ENCODE results near the gene ANGPTL7.

Gene ANGPTL7

GRCh38 chr1:11207898-11208611, 18.9 kb downstream of the ANGPTL7 start:
- DNase-seq = no peak

- DNase-seq = no peak
Measured at GRCh38 chr1:11211461-11211860, 22.3 kb downstream of the ANGPTL7 start.

- no peak for DNase-seq
Measured at GRCh38 chr1:11211925-11212587, 22.9 kb downstream of the ANGPTL7 start.

GRCh38 chr1:11214698-11215380, 25.7 kb downstream of the ANGPTL7 start:
- DNase-seq = no peak

DNA sequence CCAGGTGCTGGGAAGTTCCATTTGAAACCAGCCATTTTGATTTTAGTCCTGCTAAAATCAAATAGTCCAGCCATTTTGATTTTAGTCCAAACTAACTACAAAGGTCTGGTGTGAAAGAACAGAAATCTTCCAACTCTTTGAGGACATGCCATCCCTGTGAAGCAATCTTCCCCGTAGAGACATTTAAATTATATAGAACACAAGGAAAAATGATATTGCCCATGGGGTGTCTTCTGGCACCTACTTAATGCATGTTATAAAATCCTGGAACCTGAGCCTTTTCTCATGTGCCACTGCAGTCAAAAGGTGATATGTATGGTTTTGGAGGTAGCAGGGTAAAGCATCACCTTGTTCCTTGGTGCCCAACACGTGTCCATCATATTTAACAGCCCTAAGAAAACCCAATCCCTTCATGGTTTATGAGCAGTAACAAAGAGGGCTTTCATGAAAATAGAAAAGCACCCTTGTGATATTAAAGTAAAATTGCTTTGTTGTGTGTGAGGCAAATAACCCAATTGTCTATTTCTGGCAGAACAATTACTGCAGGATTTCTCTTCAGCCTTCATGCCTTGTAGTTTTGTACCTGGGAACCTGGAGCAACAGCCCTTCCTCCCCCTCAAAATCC, 26.3 kb downstream of the ANGPTL7 start:
- no peak for DNase-seq

- no peak for DNase-seq
Measured at GRCh38 chr1:11216074-11216473, 26.9 kb downstream of the ANGPTL7 start.

GRCh38 chr1:11227106-11228077, 38.2 kb downstream of the ANGPTL7 start:
- no peak for DNase-seq

DNA sequence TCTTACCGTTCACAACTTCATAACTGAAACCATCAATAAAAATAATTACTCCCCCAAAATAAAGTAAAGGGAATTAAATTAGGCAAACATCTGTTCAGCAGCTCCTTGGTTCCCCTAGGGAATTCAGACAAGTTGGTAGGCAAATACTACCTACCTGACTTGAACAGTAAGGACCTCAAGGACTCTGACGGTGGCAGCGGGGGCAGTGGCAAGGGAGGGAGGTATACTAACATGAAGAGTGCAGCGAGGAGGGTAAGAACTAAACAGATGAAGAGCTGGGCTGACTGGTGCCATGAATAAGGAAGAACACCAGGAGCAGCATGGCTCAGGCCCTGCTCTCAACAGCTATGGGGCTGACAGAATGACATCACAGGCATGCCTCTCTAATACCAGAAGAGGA, 40.0 kb downstream of the ANGPTL7 start:
- DNase-seq = no peak

DNA sequence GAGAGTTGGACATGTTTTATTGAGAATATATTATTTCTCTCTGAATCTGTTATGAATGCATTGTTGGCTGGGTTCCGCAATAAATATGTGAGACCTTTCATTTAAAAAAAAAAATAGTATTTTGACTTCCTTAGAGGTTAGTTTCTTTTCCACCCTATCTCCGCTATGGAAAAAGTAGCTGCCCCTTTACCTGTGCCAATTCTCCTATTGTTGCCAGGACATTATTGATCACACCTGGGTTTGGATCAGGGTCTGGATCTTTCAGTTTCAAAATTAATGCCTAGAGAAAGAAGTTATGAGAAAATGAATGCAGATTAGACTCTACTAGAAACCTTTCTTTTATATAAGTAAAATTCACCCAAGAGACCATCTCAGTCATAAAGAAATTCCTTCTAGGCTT, 44.1 kb downstream of the ANGPTL7 start:
- no peak for DNase-seq

DNA sequence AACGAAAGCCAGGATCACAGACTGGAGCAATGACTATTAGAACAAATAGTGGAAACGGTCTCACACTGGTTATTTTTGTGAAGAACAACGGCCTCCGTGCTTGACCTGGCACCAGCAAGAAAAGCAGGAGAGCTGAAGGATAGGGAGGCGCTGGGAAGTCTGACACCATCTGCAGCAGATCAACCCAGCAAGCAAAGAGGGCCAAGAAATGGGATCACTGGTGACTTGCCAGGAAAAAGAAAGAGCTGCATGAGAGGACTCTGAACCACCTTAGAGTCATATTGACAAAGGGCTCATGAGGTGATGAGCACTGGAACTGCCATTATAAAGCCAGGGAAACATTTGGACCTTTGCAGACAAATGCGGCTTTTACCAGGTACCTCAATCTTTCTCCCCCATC, 48.2 kb downstream of the ANGPTL7 start:
- DNase-seq = no peak

GRCh38 chr1:11238311-11238710, 49.2 kb downstream of the ANGPTL7 start:
- no peak for DNase-seq

DNA sequence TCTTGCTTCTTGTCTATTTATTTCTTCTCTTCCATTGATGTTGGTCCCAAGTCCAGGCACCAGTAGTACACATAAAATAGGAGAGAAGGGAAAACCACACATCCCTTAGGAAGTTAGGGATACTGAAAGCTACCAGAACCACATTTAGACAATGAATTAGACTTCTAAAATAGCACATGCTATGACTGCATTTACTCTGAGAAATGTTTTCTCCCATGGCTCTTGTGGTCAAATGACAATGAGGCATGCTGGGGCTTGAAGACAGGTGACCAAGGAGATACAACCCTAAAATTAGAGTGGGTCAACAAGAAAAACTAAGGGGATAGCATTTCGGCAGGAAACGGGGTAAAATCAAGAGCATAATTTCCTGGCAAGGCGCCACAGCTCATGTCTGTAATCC, 56.1 kb downstream of the ANGPTL7 start:
- DNase-seq = no peak

Data from HCEC 1CT (cell line).